SK-N-SH (cell line): Measurements from ENCODE around the gene VSTM2A. TPM values are rescaled to one million over a fixed set of nuclear protein-coding genes. Genes with fewer than 3 reads are reported as not detected.

Source experiments
- CTCF ChIA-PET: fragments of 300-600, 350-600 bp; formaldehyde crosslinking; extraction: SDS; loops from one replicate; lab custom pipeline; 2021; lab: Yijun Ruan, JAX
- POLR2A ChIA-PET: fragments of 350-600 bp; sonication (Branson Sonifier 250); formaldehyde crosslinking; extraction: SDS; loops from one replicate; lab custom pipeline; 2020; ENCODE audit warnings: antibody characterized with exemption, inconsistent platforms; lab: Yijun Ruan, JAX
- DNase-seq: peaks from one replicate; pipeline ENCODE4 v3.0.0; 2012
- H2AFZ ChIP-seq: fragments of 200-600 bp; sonication (generic); 2 replicates; pipeline ENCODE4 v1.8.1; 2016; ENCODE audit warnings: antibody characterized with exemption, mild to moderate bottlenecking, low read depth
- H3F3A ChIP-seq: fragments of 200-600 bp; sonication (generic); replicated peaks from 2 replicates; pipeline ENCODE3; 2016; ENCODE audit warnings: antibody characterized with exemption, mild to moderate bottlenecking; ENCODE audit not compliant: insufficient read depth
- H3K27ac ChIP-seq, 2 experiments: fragments of 200-500 bp in 1 of 2; fragments of 200-600 bp in 1 of 2; sonication (Bioruptor generic) in 1 of 2; sonication (generic), shearing (Covaris generic) in 1 of 2; 2 replicates each; pipeline versions ENCODE4 v1.5.1 to v1.6.1; 2014 to 2016; ENCODE audit warnings: low read depth in 2 of 2, inconsistent platforms in 1 of 2, low read length in 1 of 2, mild to moderate bottlenecking in 1 of 2, mixed read lengths in 1 of 2
- H3K27me3 ChIP-seq: fragments of 200-600 bp; sonication (generic), shearing (Covaris generic); 2 replicates; pipeline ENCODE4 v1.6.1; 2016; ENCODE audit warnings: mixed run types; ENCODE audit not compliant: insufficient read depth
- H3K36me3 ChIP-seq, 2 experiments: fragments of 200-500 bp in 1 of 2; fragments of 200-600 bp in 1 of 2; sonication (Bioruptor generic) in 1 of 2; sonication (generic) in 1 of 2; replicated peaks in 1 of 2; 2 replicates each; pipeline versions ENCODE3 to v1.5.1; 2014 to 2016; ENCODE audit warnings: low read length in 1 of 2, mild to moderate bottlenecking in 1 of 2; ENCODE audit not compliant: insufficient read depth in 2 of 2, control insufficient read depth in 1 of 2
- H3K4me1 ChIP-seq, 2 experiments: fragments of 200-500 bp in 1 of 2; fragments of 200-600 bp in 1 of 2; sonication (Bioruptor generic) in 1 of 2; sonication (generic), shearing (Covaris generic) in 1 of 2; 2 replicates each; pipeline versions ENCODE4 v1.5.1 to v1.6.1; 2014 to 2016; ENCODE audit warnings: low read depth in 1 of 2, low read length in 1 of 2, mixed run types in 1 of 2; ENCODE audit not compliant: insufficient read depth in 2 of 2, control insufficient read depth in 1 of 2
- H3K4me2 ChIP-seq: fragments of 200-600 bp; sonication (generic), shearing (Covaris generic); 2 replicates; pipeline ENCODE4 v1.6.1; 2017; ENCODE audit warnings: mixed run types
- H3K4me3 ChIP-seq, 2 experiments: fragments of 200-500 bp in 1 of 2; fragments of 200-600 bp in 1 of 2; sonication (Bioruptor generic) in 1 of 2; sonication (generic), shearing (Covaris generic) in 1 of 2; 2 replicates each; pipeline versions ENCODE4 v1.5.1 to v1.8.1; 2014 to 2016; ENCODE audit warnings: low read depth in 2 of 2, inconsistent platforms in 1 of 2, low read length in 1 of 2, mild to moderate bottlenecking in 1 of 2, mixed read lengths in 1 of 2, moderate library complexity in 1 of 2
- H3K79me2 ChIP-seq: fragments of 200-600 bp; sonication (generic); 2 replicates; pipeline ENCODE4 v1.8.1; 2017; ENCODE audit warnings: mild to moderate bottlenecking; ENCODE audit not compliant: insufficient read depth
- H3K9ac ChIP-seq: fragments of 200-600 bp; sonication (generic); 2 replicates; pipeline ENCODE4 v1.6.1; 2017; ENCODE audit warnings: mixed run types
- H3K9me2 ChIP-seq: fragments of 200-600 bp; sonication (generic); 2 replicates; pipeline ENCODE4 v1.6.1; 2017; ENCODE audit warnings: mixed run types
- H3K9me3 ChIP-seq: fragments of 200-600 bp; sonication (generic); 2 replicates; pipeline ENCODE4 v1.6.1; 2017; ENCODE audit warnings: mixed run types, mild to moderate bottlenecking, moderate library complexity
- H4K20me1 ChIP-seq: fragments of 200-600 bp; sonication (generic); 2 replicates; pipeline ENCODE4 v1.6.1; 2017; ENCODE audit warnings: mild to moderate bottlenecking, mixed run types; ENCODE audit not compliant: insufficient read depth
- CHD2 ChIP-seq: fragments of 150-350 bp; IDR thresholded peaks from 2 replicates; pipeline ENCODE4 v1.6.1; 2018; ENCODE audit warnings: low read length; ENCODE audit not compliant: partially characterized antibody
- CTCF ChIP-seq: fragments of 200-600 bp; sonication (generic); IDR thresholded peaks from 2 replicates; pipeline ENCODE4 v1.6.1; 2017; ENCODE audit warnings: antibody characterized with exemption, mild to moderate bottlenecking, moderate library complexity
- ELF1 ChIP-seq: IDR thresholded peaks from 2 replicates; pipeline ENCODE4 v1.4.0; 2012
- EP300 ChIP-seq, 2 experiments: IDR thresholded peaks; 2 replicates each; pipeline versions ENCODE4 v1.4.0 to v1.6.1; 2012; ENCODE audit warnings: borderline replicate concordance in 1 of 2, low read depth in 1 of 2, low read length in 1 of 2
- EZH2phosphoT487 ChIP-seq: fragments of 200-600 bp; sonication (generic); IDR thresholded peaks from 2 replicates; pipeline ENCODE4 v1.6.1; 2017; ENCODE audit warnings: low read depth, mixed run types, mild to moderate bottlenecking, antibody characterized with exemption, moderate library complexity, borderline replicate concordance
- FOSL2 ChIP-seq: IDR thresholded peaks from 2 replicates; pipeline ENCODE4 v1.4.0; 2012; ENCODE audit warnings: low read depth, mild to moderate bottlenecking, moderate library complexity, borderline replicate concordance
- FOXJ3 ChIP-seq: sonication (generic); formaldehyde crosslinking; IDR thresholded peaks from 2 replicates; pipeline ENCODE4 v1.5.1; 2020; ENCODE audit warnings: mild to moderate bottlenecking, missing genetic modification reagents
- GATA2 ChIP-seq: sonication (generic); formaldehyde crosslinking; IDR thresholded peaks from 2 replicates; pipeline ENCODE4 v1.5.0; 2020; ENCODE audit warnings: mild to moderate bottlenecking, missing genetic modification reagents
- MAX ChIP-seq: IDR thresholded peaks from 2 replicates; pipeline ENCODE4 v1.4.0; 2012; ENCODE audit warnings: low read depth
- MEF2A ChIP-seq: IDR thresholded peaks from 2 replicates; pipeline ENCODE4 v1.4.0; 2012; ENCODE audit warnings: low read depth, borderline replicate concordance
- NFIC ChIP-seq: IDR thresholded peaks from 2 replicates; pipeline ENCODE4 v1.4.0; 2012; ENCODE audit warnings: borderline replicate concordance
- RCOR1 ChIP-seq: fragments of 150-350 bp; IDR thresholded peaks from 2 replicates; pipeline ENCODE4 v1.6.1; 2017; ENCODE audit warnings: antibody characterized with exemption, low read length
- TCF12 ChIP-seq: IDR thresholded peaks from 2 replicates; pipeline ENCODE4 v1.4.0; 2012
- WGBS: methylation state at CpG from one replicate; pipeline ENCODE4 v1.1.6; 2017; ENCODE audit warnings: low lambda C conversion rate; 5-methylcytosine and 5-hydroxymethylcytosine counted together
- polyA plus RNA-seq, 3 experiments: library from polyadenylated mRNA; depleted of rRNA; stranded (reverse); fragments of >200 nt; gene quantifications; 2 replicates each; pipeline ENCODE4 v1.2.3, GENCODE V29; 2012

The VSTM2A gene
- polyA plus RNA-seq, 1 of the 3 experiments (the other 2 are of a cell fraction), result not detected

GRCh38 chr7:54529568-54529967 lies 12.6 kb upstream of the VSTM2A start:
- Histone ChIP-seq H3K36me3 (no peaks in the 10 kb centered on the region), H3K27ac (no peak overlapping the region), H3K4me1 (no peaks in the 10 kb centered on the region), H3K9ac (no peak overlapping the region), H3K4me3 (no peak overlapping the region), H3F3A (no peaks in the 10 kb centered on the region), H3K27me3 (no peaks in the 10 kb centered on the region), H3K9me3 (no peaks in the 10 kb centered on the region), H2AFZ (no peak overlapping the region), H4K20me1 (no peaks in the 10 kb centered on the region), H3K79me2 (no peaks in the 10 kb centered on the region), H3K9me2 (no peaks in the 10 kb centered on the region), H3K4me2 (no peak overlapping the region)
- ChIA-PET CTCF (interaction anchor here (0.7 kb wide), 1 partner anchor 107 kb away, joined by 3 read pairs; no protein-coding TSS in a partner anchor), POLR2A (interaction anchor here (1.1 kb wide), 1 partner anchor 13 kb away, joined by 3 read pairs; the partner anchor contains the start of gene VSTM2A)
- no peak for DNase-seq
- 2% methylated on average over 1 of the region's 1 CpG for WGBS
- TF ChIP-seq EZH2phosphoT487, result no peak
- TF ChIP-seq FOSL2, result no peak
- TF ChIP-seq NFIC, result no peak
- no peak for TF ChIP-seq CTCF
- no peak for TF ChIP-seq ELF1
- TF ChIP-seq EP300 (IDR thresholded peaks at IDR 0.05; ENCODE audit: borderline replicate concordance in 1 of 2, low read depth in 1 of 2, low read length in 1 of 2), result no peak

GRCh38 chr7:54538122-54538521 lies 4.1 kb upstream of the VSTM2A start:
- no peak overlapping the region for H2AFZ ChIP-seq
- H3K4me1 ChIP-seq, result peaks cover 0 to 20% of the 10 kb centered on the region in 2 experiments; a peak in 2 of 4 replicates
- H3F3A ChIP-seq, result no peaks in the 10 kb centered on the region
- no peaks in the 10 kb centered on the region for H3K79me2 ChIP-seq
- TF ChIP-seq CHD2 (peak; percentile 78), TCF12 (peak; percentile 40; the same call in 1 of the 2 replicates), EP300 (IDR thresholded peaks at IDR 0.05; ENCODE audit: borderline replicate concordance in 1 of 2, low read depth in 1 of 2, low read length in 1 of 2) (peak in 1 of 2 experiments; percentile 93; a peak in 2 of 4 replicates), MEF2A (no peak), GATA2 (CRISPR knock-in tag) (peak; percentile 96), RCOR1 (peak; percentile 98), MAX (no peak), FOXJ3 (CRISPR knock-in tag) (peak; percentile 70; the same call in 1 of the 2 replicates)
- H3K9ac ChIP-seq, result no peak overlapping the region
- H3K4me3 ChIP-seq, result no peak overlapping the region
- no peaks in the 10 kb centered on the region for H3K9me3 ChIP-seq
- peaks cover 15% of the 10 kb centered on the region; the same call in 1 of the 2 replicates for H3K27me3 ChIP-seq
- H4K20me1 ChIP-seq, result no peaks in the 10 kb centered on the region
- POLR2A ChIA-PET, result interaction anchor here (0.6 kb wide), 1 partner anchor 211 kb away, joined by 3 read pairs; no protein-coding TSS in a partner anchor
- no peaks in the 10 kb centered on the region for H3K36me3 ChIP-seq
- peak; percentile 70 for DNase-seq
- WGBS, result 2% methylated on average over 3 of the region's 3 CpGs
- no peaks in the 10 kb centered on the region for H3K9me2 ChIP-seq
- H3K4me2 ChIP-seq, result no peak overlapping the region
- CTCF ChIA-PET, result interaction anchor here (0.7 to 1.5 kb wide), 4 partner anchors 9 to 489 kb away, joined by 3 to 4 read pairs (median 4); no protein-coding TSS in a partner anchor
- peak overlapping the region in 1 of 2 experiments; percentile 13; a peak in 1 of 4 replicates for H3K27ac ChIP-seq
